A673 (cell line): ENCODE data around the gene KRTAP7-1.

ENCODE experiments used
- CTCF ChIP-seq: fragments of 300-800, 200-600 bp; sonication (generic); conservative IDR thresholded peaks from 2 replicates; pipeline ENCODE4 v1.5.1; 2017; ENCODE audit warnings: low read depth, mild to moderate bottlenecking, antibody characterized with exemption, low read length, moderate library complexity, mixed read lengths
- EZH2 ChIP-seq: fragments of 200-600 bp; sonication (generic); IDR thresholded peaks from 2 replicates; pipeline ENCODE4 v1.6.1; 2017; ENCODE audit warnings: borderline replicate concordance, low read depth, mild to moderate bottlenecking, mixed read lengths, antibody characterized with exemption, low read length; ENCODE audit not compliant: poor library complexity, severe bottlenecking

GRCh38 chr21:30829659-30830058 lies at the start of gene KRTAP7-1:
- TF ChIP-seq EZH2 (no peak), CTCF (no peak)
